ENCODE measurements around the gene GPR42.

The GPR42 gene

GRCh38 chr19:35370722-35371121 is at the start of gene GPR42:
TSS of gene GPR42 (plus strand) at chr19:35371068. CDS start at chr19:35371360, 292 bp downstream.
- DNase-seq (ENCODE audit: low read depth in 3 of 3): no peak

- no peak for DNase-seq (ENCODE audit: low read depth in 3 of 3)
Observed at GRCh38 chr19:35321291-35321690, 49.6 kb upstream of the GPR42 start.

- DNase-seq (ENCODE audit: low read depth in 3 of 3): no peak
Observed at GRCh38 chr19:35322014-35322413, 48.9 kb upstream of the GPR42 start.

- DNase-seq (ENCODE audit: low read depth in 3 of 3): no peak
Observed at GRCh38 chr19:35327642-35328041, 43.2 kb upstream of the GPR42 start.

GRCh38 chr19:35328851-35329285 is 42.0 kb upstream of the GPR42 start, which contains the start of gene CD22:
TSS of gene CD22 (plus strand) at chr19:35329187. CDS start at chr19:35332041, 2,854 bp downstream.
- no peak for DNase-seq (ENCODE audit: low read depth in 3 of 3)

GRCh38 chr19:35329323-35329722 is 41.5 kb upstream of the GPR42 start:
- DNase-seq (ENCODE audit: low read depth in 3 of 3): no peak

- DNase-seq (ENCODE audit: low read depth in 3 of 3): no peak
Observed at GRCh38 chr19:35330475-35330874, 40.4 kb upstream of the GPR42 start.

- no peak for DNase-seq (ENCODE audit: low read depth in 3 of 3)
Observed at GRCh38 chr19:35331551-35332214, 39.2 kb upstream of the GPR42 start.

- DNase-seq (ENCODE audit: low read depth in 3 of 3): no peak
Observed at GRCh38 chr19:35332817-35333216, 38.1 kb upstream of the GPR42 start.

GRCh38 chr19:35334144-35334753 is 36.6 kb upstream of the GPR42 start:
- no peak for DNase-seq (ENCODE audit: low read depth in 3 of 3)

GRCh38 chr19:35336166-35336955 is 34.5 kb upstream of the GPR42 start:
- no peak for DNase-seq (ENCODE audit: low read depth in 3 of 3)

- DNase-seq (ENCODE audit: low read depth in 3 of 3): no peak
Observed at GRCh38 chr19:35337097-35337983, 33.5 kb upstream of the GPR42 start.

- DNase-seq (ENCODE audit: low read depth in 3 of 3): no peak
Observed at GRCh38 chr19:35337984-35338296, 32.9 kb upstream of the GPR42 start.

GRCh38 chr19:35340431-35340830 is 30.4 kb upstream of the GPR42 start:
- DNase-seq (ENCODE audit: low read depth in 3 of 3): no peak

- no peak for DNase-seq (ENCODE audit: low read depth in 3 of 3)
Observed at GRCh38 chr19:35341006-35341405, 29.9 kb upstream of the GPR42 start.

- no peak for DNase-seq (ENCODE audit: low read depth in 3 of 3)
Observed at GRCh38 chr19:35341565-35342225, 29.2 kb upstream of the GPR42 start.

- DNase-seq (ENCODE audit: low read depth in 3 of 3): no peak
Observed at GRCh38 chr19:35342430-35342829, 28.4 kb upstream of the GPR42 start.

- no peak for DNase-seq (ENCODE audit: low read depth in 3 of 3)
Observed at GRCh38 chr19:35344511-35345031, 26.3 kb upstream of the GPR42 start.

- DNase-seq (ENCODE audit: low read depth in 3 of 3): no peak
Observed at GRCh38 chr19:35345671-35346111, 25.2 kb upstream of the GPR42 start.

- DNase-seq (ENCODE audit: low read depth in 3 of 3): peak; percentile 47 to 59 (median 49)
Observed at GRCh38 chr19:35346193-35347052, 24.4 kb upstream of the GPR42 start.
